Measurements from ENCODE around the gene THOP1. TPM values are rescaled to one million over a fixed set of nuclear protein-coding genes. Genes with fewer than 3 reads are reported as not detected.

Gene THOP1
- total and polyA plus RNA-seq, 12 donors: 23.1 to 138 (median 46.2) TPM

- intact Hi-C loops (cut with DNase I): no loop called here
- Histone ChIP-seq H3K27ac (no peak overlapping the region), H3K9me3 (replicated peaks in 1 of 3) (no peaks in the 10 kb centered on the region), H3K4me1 (replicated peaks in 1 of 2) (peaks cover 5 to 7% of the 10 kb centered on the region in 2 donors), H3K36me3 (replicated peaks in 1 of 2) (peaks cover 0 to 10% of the 10 kb centered on the region in 2 donors), H3K4me3 (no peak overlapping the region), H3K27me3 (no peaks in the 10 kb centered on the region)
- WGBS, 4 donors: 44 to 70% (median 44%) methylated on average over 8 to 13 of the region's 13 CpGs
- no peak for TF ChIP-seq POLR2A (IDR thresholded peaks at IDR 0.05)
- TF ChIP-seq, protein P1, sequence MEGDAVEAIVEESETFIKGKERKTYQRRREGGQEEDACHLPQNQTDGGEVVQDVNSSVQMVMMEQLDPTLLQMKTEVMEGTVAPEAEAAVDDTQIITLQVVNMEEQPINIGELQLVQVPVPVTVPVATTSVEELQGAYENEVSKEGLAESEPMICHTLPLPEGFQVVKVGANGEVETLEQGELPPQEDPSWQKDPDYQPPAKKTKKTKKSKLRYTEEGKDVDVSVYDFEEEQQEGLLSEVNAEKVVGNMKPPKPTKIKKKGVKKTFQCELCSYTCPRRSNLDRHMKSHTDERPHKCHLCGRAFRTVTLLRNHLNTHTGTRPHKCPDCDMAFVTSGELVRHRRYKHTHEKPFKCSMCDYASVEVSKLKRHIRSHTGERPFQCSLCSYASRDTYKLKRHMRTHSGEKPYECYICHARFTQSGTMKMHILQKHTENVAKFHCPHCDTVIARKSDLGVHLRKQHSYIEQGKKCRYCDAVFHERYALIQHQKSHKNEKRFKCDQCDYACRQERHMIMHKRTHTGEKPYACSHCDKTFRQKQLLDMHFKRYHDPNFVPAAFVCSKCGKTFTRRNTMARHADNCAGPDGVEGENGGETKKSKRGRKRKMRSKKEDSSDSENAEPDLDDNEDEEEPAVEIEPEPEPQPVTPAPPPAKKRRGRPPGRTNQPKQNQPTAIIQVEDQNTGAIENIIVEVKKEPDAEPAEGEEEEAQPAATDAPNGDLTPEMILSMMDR (IDR thresholded peaks at IDR 0.05): no peak
- DNase-seq: no peak
These were observed 45.0 kb upstream of the THOP1 start for GRCh38 chr19:2740314-2740656.

- DNase-seq: no peak
- H3K27me3 ChIP-seq: no peaks in the 10 kb centered on the region
- WGBS, 4 donors: 65 to 71% (median 67%) methylated on average over 8 of the region's 8 CpGs
- no peak overlapping the region for H3K27ac ChIP-seq
- no peaks in the 10 kb centered on the region for H3K9me3 ChIP-seq (replicated peaks in 1 of 3)
- no peaks in the 10 kb centered on the region for H3K36me3 ChIP-seq (replicated peaks in 1 of 2)
- H3K4me1 ChIP-seq (replicated peaks in 1 of 2): peaks cover 5 to 7% of the 10 kb centered on the region in 2 donors
- intact Hi-C loops (cut with DNase I): no loop called here
- no peak overlapping the region for H3K4me3 ChIP-seq
- TF ChIP-seq, protein P1 (IDR thresholded peaks at IDR 0.05): no peak
- TF ChIP-seq POLR2A (IDR thresholded peaks at IDR 0.05): no peak
These were observed 42.2 kb upstream of the THOP1 start for GRCh38 chr19:2743099-2743498.

- Histone ChIP-seq H3K27ac (no peak overlapping the region), H3K9me3 (replicated peaks in 1 of 3) (no peaks in the 10 kb centered on the region), H3K4me3 (no peak overlapping the region), H3K27me3 (no peaks in the 10 kb centered on the region), H3K36me3 (replicated peaks in 1 of 2) (no peaks in the 10 kb centered on the region), H3K4me1 (replicated peaks in 1 of 2) (peaks cover 3 to 4% of the 10 kb centered on the region in 2 donors)
- DNase-seq: no peak
- TF ChIP-seq, protein P1 (IDR thresholded peaks at IDR 0.05): no peak
- TF ChIP-seq POLR2A (IDR thresholded peaks at IDR 0.05): no peak
- intact Hi-C loops (cut with DNase I): no loop called here
- WGBS, 4 donors: 30 to 47% (median 39%) methylated on average over 4 of the region's 4 CpGs
These were observed 41.2 kb upstream of the THOP1 start for GRCh38 chr19:2744113-2744512.

- Histone ChIP-seq H3K27ac (no peak overlapping the region), H3K36me3 (replicated peaks in 1 of 2) (no peaks in the 10 kb centered on the region), H3K4me3 (no peak overlapping the region), H3K27me3 (no peaks in the 10 kb centered on the region), H3K9me3 (replicated peaks in 1 of 3) (no peaks in the 10 kb centered on the region), H3K4me1 (replicated peaks in 1 of 2) (no peaks in the 10 kb centered on the region)
- 68 to 85% (median 83%) methylated on average over 6 to 7 of the region's 7 CpGs for WGBS, 4 donors
- DNase-seq: no peak
- no peak for TF ChIP-seq POLR2A (IDR thresholded peaks at IDR 0.05)
- TF ChIP-seq, protein P1 (IDR thresholded peaks at IDR 0.05): no peak
- intact Hi-C loops (cut with DNase I): no loop called here
These were observed 38.0 kb upstream of the THOP1 start for GRCh38 chr19:2747349-2747748.

All from adrenal gland (tissue), 12 donors.